Stimulated activated CD4-positive, alpha-beta T cell treated with anti-CD3 and anti-CD28 coated beads, Interleukin-2, amount 100 ng/mL, for 24 hours (primary cell): ENCODE measurements around the gene DCUN1D1.

Experiments
- DNase-seq, 2 donors: peaks; one replicate each; pipeline ENCODE4 v3.0.0-alpha.2; 2020

DCUN1D1 gene

GRCh38 chr3:182935803-182936202, 44.5 kb downstream of the DCUN1D1 start:
- DNase-seq = no peak

- no peak for DNase-seq
These were observed 54.4 kb downstream of the DCUN1D1 start for GRCh38 chr3:182925944-182926337.

- no peak for DNase-seq
These were observed 54.9 kb downstream of the DCUN1D1 start for GRCh38 chr3:182925330-182925943.

- no peak for DNase-seq
These were observed 58.5 kb downstream of the DCUN1D1 start for GRCh38 chr3:182921665-182922355.

- DNase-seq = no peak
These were observed 59.7 kb downstream of the DCUN1D1 start for GRCh38 chr3:182920515-182921084.

- no peak for DNase-seq
These were observed 60.4 kb downstream of the DCUN1D1 start for GRCh38 chr3:182919866-182920357.

GRCh38 chr3:182917134-182917533, 63.2 kb downstream of the DCUN1D1 start:
- DNase-seq = no peak

- DNase-seq = no peak
These were observed 66.0 kb downstream of the DCUN1D1 start for GRCh38 chr3:182914341-182914740.

GRCh38 chr3:182913889-182914288, 66.4 kb downstream of the DCUN1D1 start:
- DNase-seq = no peak

- no peak for DNase-seq
These were observed 67.9 kb downstream of the DCUN1D1 start for GRCh38 chr3:182912474-182912873.

- no peak for DNase-seq
These were observed 68.6 kb downstream of the DCUN1D1 start for GRCh38 chr3:182911782-182912111.

- DNase-seq = no peak
These were observed 69.2 kb downstream of the DCUN1D1 start for GRCh38 chr3:182910936-182911781.

GRCh38 chr3:182909318-182910040, 70.9 kb downstream of the DCUN1D1 start:
- no peak for DNase-seq

GRCh38 chr3:182908471-182908870, 71.9 kb downstream of the DCUN1D1 start:
- no peak for DNase-seq

- DNase-seq = no peak
These were observed 74.3 kb downstream of the DCUN1D1 start for GRCh38 chr3:182906036-182906435.

GRCh38 chr3:182905623-182906022, 74.7 kb downstream of the DCUN1D1 start:
- DNase-seq = no peak

GRCh38 chr3:182904164-182904563, 76.2 kb downstream of the DCUN1D1 start:
- DNase-seq = no peak

GRCh38 chr3:182902236-182902635, 78.1 kb downstream of the DCUN1D1 start:
- DNase-seq = no peak

GRCh38 chr3:182896553-182896952, 83.8 kb downstream of the DCUN1D1 start:
- no peak for DNase-seq

GRCh38 chr3:182895513-182896112, 84.7 kb downstream of the DCUN1D1 start:
- DNase-seq = no peak

GRCh38 chr3:182892226-182892625, 88.1 kb downstream of the DCUN1D1 start:
- no peak for DNase-seq

- DNase-seq = no peak
These were observed 89.0 kb downstream of the DCUN1D1 start for GRCh38 chr3:182891364-182891763.
